GM18873 (cell line): Measurements from ENCODE around the gene PDE4D.

Experiments used
- ATAC-seq: cut with Tn5 transposase; IDR thresholded peaks from one replicate; pipeline ENCODE4 v1.9.1; 2021; ENCODE audit warnings: mild to moderate bottlenecking, moderate library complexity, moderate number of reproducible peaks; ENCODE audit not compliant: unreplicated experiment, low FRiP score

Gene PDE4D

GRCh38 chr5:59568161-59568560 lies 325.4 kb downstream of the PDE4D start:
- ATAC-seq = no peak

- ATAC-seq = no peak
Observed at GRCh38 chr5:59565551-59565950, 328.0 kb downstream of the PDE4D start.

- no peak for ATAC-seq
Observed at GRCh38 chr5:59564895-59565294, 328.6 kb downstream of the PDE4D start.

GRCh38 chr5:59562756-59563389 lies 330.7 kb downstream of the PDE4D start:
- peak; percentile 88 for ATAC-seq

- no peak for ATAC-seq
Observed at GRCh38 chr5:59560553-59560952, 333.0 kb downstream of the PDE4D start.

- no peak for ATAC-seq
Observed at GRCh38 chr5:59559847-59560246, 333.7 kb downstream of the PDE4D start.

GRCh38 chr5:59559323-59559722 lies 334.2 kb downstream of the PDE4D start:
- no peak for ATAC-seq

GRCh38 chr5:59558501-59558900 lies 335.0 kb downstream of the PDE4D start:
- ATAC-seq = no peak

GRCh38 chr5:59557572-59557971 lies 336.0 kb downstream of the PDE4D start:
- no peak for ATAC-seq

GRCh38 chr5:59555596-59555995 lies 337.9 kb downstream of the PDE4D start:
- ATAC-seq = no peak

- no peak for ATAC-seq
Observed at GRCh38 chr5:59554501-59554900, 339.0 kb downstream of the PDE4D start.

GRCh38 chr5:59553992-59554391 lies 339.5 kb downstream of the PDE4D start:
- ATAC-seq = no peak

- no peak for ATAC-seq
Observed at GRCh38 chr5:59548807-59549357, 344.6 kb downstream of the PDE4D start.

- no peak for ATAC-seq
Observed at GRCh38 chr5:59547731-59548130, 345.8 kb downstream of the PDE4D start.

GRCh38 chr5:59544573-59544972 lies 349.0 kb downstream of the PDE4D start:
- no peak for ATAC-seq

GRCh38 chr5:59543821-59544442 lies 349.6 kb downstream of the PDE4D start:
- no peak for ATAC-seq

- ATAC-seq = no peak
Observed at GRCh38 chr5:59542851-59543820, 350.4 kb downstream of the PDE4D start.

GRCh38 chr5:59542306-59542705 lies 351.2 kb downstream of the PDE4D start:
- ATAC-seq = no peak

- ATAC-seq = no peak
Observed at GRCh38 chr5:59540366-59540765, 353.2 kb downstream of the PDE4D start.

GRCh38 chr5:59538750-59539121 lies 354.8 kb downstream of the PDE4D start:
- no peak for ATAC-seq
